HL-60/S4 (cell line): ENCODE measurements around the gene DNAJC30.
"Not testable (repeated sequence)": the region's sequence is repeated elsewhere in the genome, so short reads cannot be mapped to it uniquely, and the experiment has no call there.

Source experiments
- in situ Hi-C: fragments of 300-500 bp; cut with MboI; formaldehyde crosslinking; loops from 2 replicates; pipeline ENCODE4 v1.14.3; 2022; ENCODE audit warnings: low sequenced_read_pairs

Gene DNAJC30

GRCh38 chr7:73683788-73684693, 788 bp upstream of the DNAJC30 start:
- in situ Hi-C loops: no loop called here

GRCh38 chr7:73682745-73683055, 553 bp downstream of the DNAJC30 start:
- in situ Hi-C loops: no loop called here

- in situ Hi-C loops: no loop called here
Observed at GRCh38 chr7:73681031-73681430, 2.2 kb downstream of the DNAJC30 start.

- in situ Hi-C loops: no loop called here
Observed at GRCh38 chr7:73680501-73680900, 2.8 kb downstream of the DNAJC30 start.

- in situ Hi-C loops: no loop called here
Observed at GRCh38 chr7:73679709-73680108, 3.5 kb downstream of the DNAJC30 start.

GRCh38 chr7:73678862-73679261, 4.4 kb downstream of the DNAJC30 start:
- in situ Hi-C loops: no loop called here

- in situ Hi-C loops: not testable (repeated sequence)
Observed at GRCh38 chr7:73676062-73676461, 7.2 kb downstream of the DNAJC30 start.

- in situ Hi-C loops: no loop called here
Observed at GRCh38 chr7:73674468-73675124, 8.7 kb downstream of the DNAJC30 start.

- in situ Hi-C loops: no loop called here
Observed at GRCh38 chr7:73671857-73672445, 11.3 kb downstream of the DNAJC30 start.

- in situ Hi-C loops: no loop called here
Observed at GRCh38 chr7:73671322-73671661, 12.0 kb downstream of the DNAJC30 start.

- in situ Hi-C loops: no loop called here
Observed at GRCh38 chr7:73669858-73670385, 13.3 kb downstream of the DNAJC30 start.

GRCh38 chr7:73669288-73669701, 14.0 kb downstream of the DNAJC30 start:
- in situ Hi-C loops: no loop called here

- in situ Hi-C loops: no loop called here
Observed at GRCh38 chr7:73668886-73669230, 14.4 kb downstream of the DNAJC30 start.

- in situ Hi-C loops: no loop called here
Observed at GRCh38 chr7:73668103-73668885, 15.0 kb downstream of the DNAJC30 start.

GRCh38 chr7:73667344-73668102, 15.7 kb downstream of the DNAJC30 start, which contains the start of gene VPS37D:
VPS37D (plus strand) TSS chr7:73667831; CDS start chr7:73667959, 128 bp downstream.
- in situ Hi-C loops: no loop called here

GRCh38 chr7:73663033-73663432, 20.2 kb downstream of the DNAJC30 start:
- in situ Hi-C loops: no loop called here

GRCh38 chr7:73660594-73660993, 22.7 kb downstream of the DNAJC30 start:
- in situ Hi-C loops: not testable (repeated sequence)

GRCh38 chr7:73659983-73660382, 23.3 kb downstream of the DNAJC30 start:
- in situ Hi-C loops: no loop called here

- in situ Hi-C loops: not testable (repeated sequence)
Observed at GRCh38 chr7:73655309-73655708, 27.9 kb downstream of the DNAJC30 start.

GRCh38 chr7:73652541-73652949, 30.7 kb downstream of the DNAJC30 start:
- in situ Hi-C loops: no loop called here
